ENCODE results near the gene TRAF3.

DNA sequence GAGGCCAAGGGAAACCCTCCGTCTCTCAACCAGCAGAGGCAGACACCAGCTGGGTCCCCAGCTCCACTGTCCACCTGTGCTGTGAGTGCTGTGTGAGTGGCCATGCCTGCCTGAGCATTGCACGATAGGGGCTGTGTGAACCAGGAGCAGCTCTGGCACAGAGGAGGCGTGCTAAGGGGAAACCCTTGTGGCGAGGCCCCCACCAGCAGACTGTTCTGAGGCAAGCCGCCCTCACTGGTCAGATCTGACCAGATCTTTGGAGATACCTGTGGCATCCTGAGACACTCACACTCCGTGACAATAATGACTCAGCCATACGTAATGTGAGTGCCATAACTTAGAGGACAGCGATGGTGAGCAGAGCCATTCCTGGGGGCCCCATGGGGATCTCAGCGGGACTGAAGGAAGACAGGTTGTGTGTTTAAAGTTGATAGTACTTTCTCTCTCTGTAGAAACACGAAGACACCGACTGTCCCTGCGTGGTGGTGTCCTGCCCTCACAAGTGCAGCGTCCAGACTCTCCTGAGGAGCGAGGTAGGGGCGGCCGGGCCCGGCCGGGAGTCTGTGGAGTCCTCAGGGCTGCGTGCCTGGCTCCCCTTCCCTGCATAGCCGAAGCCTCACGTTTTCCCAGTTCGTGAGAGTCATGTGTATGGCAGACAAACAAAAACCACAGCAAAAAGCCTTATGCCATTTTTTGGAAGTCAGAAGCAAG lies 108.6 kb downstream of the TRAF3 start:
- TF ChIP-seq, protein P1, sequence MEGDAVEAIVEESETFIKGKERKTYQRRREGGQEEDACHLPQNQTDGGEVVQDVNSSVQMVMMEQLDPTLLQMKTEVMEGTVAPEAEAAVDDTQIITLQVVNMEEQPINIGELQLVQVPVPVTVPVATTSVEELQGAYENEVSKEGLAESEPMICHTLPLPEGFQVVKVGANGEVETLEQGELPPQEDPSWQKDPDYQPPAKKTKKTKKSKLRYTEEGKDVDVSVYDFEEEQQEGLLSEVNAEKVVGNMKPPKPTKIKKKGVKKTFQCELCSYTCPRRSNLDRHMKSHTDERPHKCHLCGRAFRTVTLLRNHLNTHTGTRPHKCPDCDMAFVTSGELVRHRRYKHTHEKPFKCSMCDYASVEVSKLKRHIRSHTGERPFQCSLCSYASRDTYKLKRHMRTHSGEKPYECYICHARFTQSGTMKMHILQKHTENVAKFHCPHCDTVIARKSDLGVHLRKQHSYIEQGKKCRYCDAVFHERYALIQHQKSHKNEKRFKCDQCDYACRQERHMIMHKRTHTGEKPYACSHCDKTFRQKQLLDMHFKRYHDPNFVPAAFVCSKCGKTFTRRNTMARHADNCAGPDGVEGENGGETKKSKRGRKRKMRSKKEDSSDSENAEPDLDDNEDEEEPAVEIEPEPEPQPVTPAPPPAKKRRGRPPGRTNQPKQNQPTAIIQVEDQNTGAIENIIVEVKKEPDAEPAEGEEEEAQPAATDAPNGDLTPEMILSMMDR (IDR thresholded peaks at IDR 0.05): no peak
- TF ChIP-seq POLR2AphosphoS5 (IDR thresholded peaks at IDR 0.05; ENCODE audit: insufficient read depth in 1 of 2, low read depth in 1 of 2): no peak
